VCaP (cell line): Measurements from ENCODE around the gene PHF14.
"Not testable (repeated sequence)": the region's sequence is repeated elsewhere in the genome, so short reads cannot be mapped to it uniquely, and the experiment has no call there.

Experiments
- H3K27ac ChIP-seq: fragments of 450-650 bp; 2 replicates; pipeline ENCODE4 v1.5.1; 2017
- CTCF ChIP-seq: fragments of 450-650 bp; conservative IDR thresholded peaks from 2 replicates; pipeline ENCODE4 v1.5.1; 2017; ENCODE audit warnings: mild to moderate bottlenecking, moderate library complexity

The PHF14 gene

DNA sequence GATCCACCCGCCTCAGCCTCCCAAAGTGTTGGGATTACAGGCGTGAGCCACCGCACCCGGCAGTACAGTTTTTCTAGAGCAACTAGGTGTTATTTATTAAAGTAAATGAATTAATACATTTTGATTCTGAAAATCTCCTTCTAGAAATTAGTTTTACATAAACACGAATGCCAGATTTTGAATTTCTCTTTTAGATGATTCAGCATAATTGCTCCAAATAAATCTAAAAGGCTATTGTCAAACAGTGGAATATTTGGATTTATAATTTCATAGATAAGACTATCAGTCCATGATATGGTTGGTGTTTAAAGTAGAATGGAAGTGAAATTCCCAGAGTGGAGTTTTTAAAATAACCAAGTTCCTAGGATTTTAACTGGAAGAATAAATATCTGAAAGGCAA lies 1.5 kb upstream of the PHF14 start:
- TF ChIP-seq CTCF, result no peak
- peak overlapping the region; percentile 97; the same call in 1 of the 2 replicates for H3K27ac ChIP-seq

GRCh38 chr7:10973942-10974911 lies 555 bp downstream of the PHF14 start:
- no peak for TF ChIP-seq CTCF
- peak overlapping the region; percentile 97 for H3K27ac ChIP-seq

GRCh38 chr7:10977113-10977512 lies 3.4 kb downstream of the PHF14 start:
- no peak overlapping the region for H3K27ac ChIP-seq
- no peak for TF ChIP-seq CTCF

- TF ChIP-seq CTCF, result no peak
These were observed 7.6 kb downstream of the PHF14 start for GRCh38 chr7:10981317-10981716.

DNA sequence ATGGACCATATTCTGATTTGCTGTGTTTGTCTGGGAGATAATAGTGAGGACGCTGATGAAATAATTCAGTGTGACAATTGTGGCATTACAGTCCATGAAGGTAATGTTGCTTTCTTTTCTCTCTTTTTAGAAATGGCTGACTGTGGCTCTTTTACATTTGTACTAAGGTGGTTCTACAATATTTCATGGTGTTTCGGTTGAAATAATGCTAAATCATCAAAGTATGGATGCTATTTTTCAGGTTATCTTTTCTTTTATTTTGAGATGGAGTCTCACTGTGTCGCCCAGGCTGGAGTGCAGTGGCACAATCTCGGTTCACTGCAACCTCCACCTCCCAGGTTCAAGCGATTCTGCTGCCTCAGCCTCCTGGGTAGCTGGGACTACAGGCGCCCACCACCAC lies 17.1 kb downstream of the PHF14 start:
- H3K27ac ChIP-seq, result not testable (repeated sequence)

More at GRCh38 chr7:10981317-10981716, 7.6 kb downstream of the PHF14 start:
- H3K27ac ChIP-seq, result no peak overlapping the region

DNA sequence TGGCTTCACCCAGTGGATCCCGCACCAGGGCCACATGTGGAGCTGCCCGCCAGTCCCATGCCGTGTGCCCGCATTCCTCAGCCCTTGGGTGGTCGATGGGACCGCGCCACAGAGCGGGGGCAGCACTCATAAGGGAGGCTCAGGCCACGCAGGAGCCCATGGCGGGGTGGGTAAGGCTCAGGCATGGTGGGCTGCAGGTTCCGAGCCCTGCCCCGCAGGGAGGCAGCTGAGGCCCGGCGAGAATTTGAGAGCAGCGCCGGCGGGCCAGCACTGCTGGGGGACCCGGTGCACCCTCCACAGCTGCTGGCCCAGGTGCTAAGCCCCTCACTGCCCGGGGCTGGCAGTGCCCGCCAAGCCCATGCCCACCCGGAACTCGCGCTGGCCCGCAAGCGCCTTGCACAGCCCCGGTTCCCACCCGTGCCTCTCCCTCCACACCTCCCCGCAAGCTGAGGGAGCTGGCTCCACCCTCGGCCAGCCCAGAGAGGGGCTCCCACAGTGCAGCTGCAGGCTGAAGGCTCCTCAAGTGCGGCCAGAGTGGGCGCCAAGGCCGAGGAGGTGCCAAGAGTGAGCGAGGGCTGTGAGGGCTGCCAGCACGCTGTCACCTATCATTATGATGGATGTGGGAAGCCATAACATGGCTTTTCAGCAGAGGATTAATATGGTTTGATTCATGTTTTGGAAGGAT lies 22.0 kb downstream of the PHF14 start:
- not testable (repeated sequence) for H3K27ac ChIP-seq

GRCh38 chr7:10998996-10999757 lies 25.5 kb downstream of the PHF14 start:
- no peak for TF ChIP-seq CTCF
- H3K27ac ChIP-seq, result no peak overlapping the region

DNA sequence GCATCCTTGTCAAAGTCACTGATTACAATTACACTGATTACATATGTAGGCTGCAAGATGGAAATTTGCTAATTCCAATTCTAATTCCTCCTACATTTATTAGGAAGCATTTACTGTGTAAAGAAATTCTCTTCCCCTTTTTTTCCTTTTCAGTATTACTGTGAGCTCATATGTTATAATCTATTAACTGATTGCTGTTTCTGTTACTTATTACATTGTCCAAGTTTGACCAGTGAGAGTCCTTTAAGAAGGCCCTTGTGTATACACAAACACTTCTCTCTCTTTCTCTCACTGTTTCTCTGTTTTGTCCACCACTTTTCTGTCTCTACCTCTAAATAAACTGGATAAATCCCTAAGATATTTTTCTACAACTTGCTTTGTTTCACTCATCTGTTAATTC lies 31.5 kb downstream of the PHF14 start:
- H3K27ac ChIP-seq, result no peak overlapping the region
- no peak for TF ChIP-seq CTCF
